SK-N-SH (cell line): ENCODE measurements around the gene FAM120A. TPM values are rescaled to one million over a fixed set of nuclear protein-coding genes. Genes with fewer than 3 reads are reported as not detected.

ENCODE experiments used
- CTCF ChIA-PET: fragments of 300-600, 350-600 bp; formaldehyde crosslinking; extraction: SDS; loops from one replicate; lab custom pipeline; 2021; lab: Yijun Ruan, JAX
- POLR2A ChIA-PET: fragments of 350-600 bp; sonication (Branson Sonifier 250); formaldehyde crosslinking; extraction: SDS; loops from one replicate; lab custom pipeline; 2020; ENCODE audit warnings: antibody characterized with exemption, inconsistent platforms; lab: Yijun Ruan, JAX
- DNase-seq: peaks from one replicate; pipeline ENCODE4 v3.0.0; 2012
- H2AFZ ChIP-seq: fragments of 200-600 bp; sonication (generic); 2 replicates; pipeline ENCODE4 v1.8.1; 2016; ENCODE audit warnings: antibody characterized with exemption, mild to moderate bottlenecking, low read depth
- H3F3A ChIP-seq: fragments of 200-600 bp; sonication (generic); replicated peaks from 2 replicates; pipeline ENCODE3; 2016; ENCODE audit warnings: antibody characterized with exemption, mild to moderate bottlenecking; ENCODE audit not compliant: insufficient read depth
- H3K27ac ChIP-seq, 2 experiments: fragments of 200-500 bp in 1 of 2; fragments of 200-600 bp in 1 of 2; sonication (Bioruptor generic) in 1 of 2; sonication (generic), shearing (Covaris generic) in 1 of 2; 2 replicates each; pipeline versions ENCODE4 v1.5.1 to v1.6.1; 2014 to 2016; ENCODE audit warnings: low read depth in 2 of 2, inconsistent platforms in 1 of 2, low read length in 1 of 2, mild to moderate bottlenecking in 1 of 2, mixed read lengths in 1 of 2
- H3K27me3 ChIP-seq: fragments of 200-600 bp; sonication (generic), shearing (Covaris generic); 2 replicates; pipeline ENCODE4 v1.6.1; 2016; ENCODE audit warnings: mixed run types; ENCODE audit not compliant: insufficient read depth
- H3K36me3 ChIP-seq, 2 experiments: fragments of 200-500 bp in 1 of 2; fragments of 200-600 bp in 1 of 2; sonication (Bioruptor generic) in 1 of 2; sonication (generic) in 1 of 2; replicated peaks in 1 of 2; 2 replicates each; pipeline versions ENCODE3 to v1.5.1; 2014 to 2016; ENCODE audit warnings: low read length in 1 of 2, mild to moderate bottlenecking in 1 of 2; ENCODE audit not compliant: insufficient read depth in 2 of 2, control insufficient read depth in 1 of 2
- H3K4me1 ChIP-seq, 2 experiments: fragments of 200-500 bp in 1 of 2; fragments of 200-600 bp in 1 of 2; sonication (Bioruptor generic) in 1 of 2; sonication (generic), shearing (Covaris generic) in 1 of 2; 2 replicates each; pipeline versions ENCODE4 v1.5.1 to v1.6.1; 2014 to 2016; ENCODE audit warnings: low read depth in 1 of 2, low read length in 1 of 2, mixed run types in 1 of 2; ENCODE audit not compliant: insufficient read depth in 2 of 2, control insufficient read depth in 1 of 2
- H3K4me2 ChIP-seq: fragments of 200-600 bp; sonication (generic), shearing (Covaris generic); 2 replicates; pipeline ENCODE4 v1.6.1; 2017; ENCODE audit warnings: mixed run types
- H3K4me3 ChIP-seq, 2 experiments: fragments of 200-500 bp in 1 of 2; fragments of 200-600 bp in 1 of 2; sonication (Bioruptor generic) in 1 of 2; sonication (generic), shearing (Covaris generic) in 1 of 2; 2 replicates each; pipeline versions ENCODE4 v1.5.1 to v1.8.1; 2014 to 2016; ENCODE audit warnings: low read depth in 2 of 2, inconsistent platforms in 1 of 2, low read length in 1 of 2, mild to moderate bottlenecking in 1 of 2, mixed read lengths in 1 of 2, moderate library complexity in 1 of 2
- H3K79me2 ChIP-seq: fragments of 200-600 bp; sonication (generic); 2 replicates; pipeline ENCODE4 v1.8.1; 2017; ENCODE audit warnings: mild to moderate bottlenecking; ENCODE audit not compliant: insufficient read depth
- H3K9ac ChIP-seq: fragments of 200-600 bp; sonication (generic); 2 replicates; pipeline ENCODE4 v1.6.1; 2017; ENCODE audit warnings: mixed run types
- H3K9me2 ChIP-seq: fragments of 200-600 bp; sonication (generic); 2 replicates; pipeline ENCODE4 v1.6.1; 2017; ENCODE audit warnings: mixed run types
- H3K9me3 ChIP-seq: fragments of 200-600 bp; sonication (generic); 2 replicates; pipeline ENCODE4 v1.6.1; 2017; ENCODE audit warnings: mixed run types, mild to moderate bottlenecking, moderate library complexity
- H4K20me1 ChIP-seq: fragments of 200-600 bp; sonication (generic); 2 replicates; pipeline ENCODE4 v1.6.1; 2017; ENCODE audit warnings: mild to moderate bottlenecking, mixed run types; ENCODE audit not compliant: insufficient read depth
- CTCF ChIP-seq: fragments of 200-600 bp; sonication (generic); IDR thresholded peaks from 2 replicates; pipeline ENCODE4 v1.6.1; 2017; ENCODE audit warnings: antibody characterized with exemption, mild to moderate bottlenecking, moderate library complexity
- ELF1 ChIP-seq: IDR thresholded peaks from 2 replicates; pipeline ENCODE4 v1.4.0; 2012
- FOSL2 ChIP-seq: IDR thresholded peaks from 2 replicates; pipeline ENCODE4 v1.4.0; 2012; ENCODE audit warnings: low read depth, mild to moderate bottlenecking, moderate library complexity, borderline replicate concordance
- FOXM1 ChIP-seq: IDR thresholded peaks from 2 replicates; pipeline ENCODE4 v1.4.0; 2012; ENCODE audit warnings: low read depth, mild to moderate bottlenecking
- GABPA ChIP-seq: IDR thresholded peaks from 2 replicates; pipeline ENCODE4 v1.4.0; 2012; ENCODE audit warnings: low read depth, mild to moderate bottlenecking
- GATA2 ChIP-seq: sonication (generic); formaldehyde crosslinking; IDR thresholded peaks from 2 replicates; pipeline ENCODE4 v1.5.0; 2020; ENCODE audit warnings: mild to moderate bottlenecking, missing genetic modification reagents
- JUND ChIP-seq: IDR thresholded peaks from 2 replicates; pipeline ENCODE4 v1.4.0; 2012
- MEF2A ChIP-seq: IDR thresholded peaks from 2 replicates; pipeline ENCODE4 v1.4.0; 2012; ENCODE audit warnings: low read depth, borderline replicate concordance
- POLR2AphosphoS5 ChIP-seq: IDR thresholded peaks from 2 replicates; pipeline ENCODE4 v1.6.1; 2012; ENCODE audit warnings: low read depth, low read length
- RAD21 ChIP-seq: IDR thresholded peaks from 2 replicates; pipeline ENCODE4 v1.6.1; 2012; ENCODE audit warnings: mild to moderate bottlenecking, low read length
- REST ChIP-seq: IDR thresholded peaks from 2 replicates; pipeline ENCODE4 v1.6.1; 2012; ENCODE audit warnings: mild to moderate bottlenecking, low read depth, low read length, moderate library complexity
- RFX5 ChIP-seq: IDR thresholded peaks from 2 replicates; pipeline ENCODE4 v1.6.1; 2012; ENCODE audit warnings: mild to moderate bottlenecking, improper control_type of control experiment, low read length
- RXRA ChIP-seq: IDR thresholded peaks from 2 replicates; pipeline ENCODE4 v1.4.0; 2012; ENCODE audit warnings: low read depth, mild to moderate bottlenecking, borderline replicate concordance
- SMC3 ChIP-seq: IDR thresholded peaks from 2 replicates; pipeline ENCODE4 v1.6.1; 2012; ENCODE audit warnings: low read depth, low read length, improper control_type of control experiment
- TAF1 ChIP-seq: IDR thresholded peaks from 2 replicates; pipeline ENCODE4 v1.6.1; 2012; ENCODE audit warnings: low read depth, mild to moderate bottlenecking, low read length, moderate library complexity, borderline replicate concordance
- TCF12 ChIP-seq: IDR thresholded peaks from 2 replicates; pipeline ENCODE4 v1.4.0; 2012
- YY1 ChIP-seq: IDR thresholded peaks from 2 replicates; pipeline ENCODE4 v1.4.0; 2012; ENCODE audit warnings: low read depth, mild to moderate bottlenecking
- WGBS: methylation state at CpG from one replicate; pipeline ENCODE4 v1.1.6; 2017; ENCODE audit warnings: low lambda C conversion rate; 5-methylcytosine and 5-hydroxymethylcytosine counted together
- polyA plus RNA-seq, 3 experiments: library from polyadenylated mRNA; depleted of rRNA; stranded (reverse); fragments of >200 nt; gene quantifications; 2 replicates each; pipeline ENCODE4 v1.2.3, GENCODE V29; 2012
- TF ChIP-seq, protein P1 (sequence below): fragments of 150-350 bp; IDR thresholded peaks from 2 replicates; pipeline ENCODE4 v1.6.1; 2016; ENCODE audit warnings: mild to moderate bottlenecking, low read depth, low read length
- TF ChIP-seq, protein P2 (sequence below): IDR thresholded peaks from 2 replicates; pipeline ENCODE4 v1.4.0; 2012; ENCODE audit warnings: low read depth
- TF ChIP-seq, protein P3 (sequence below): fragments of 150-350 bp; IDR thresholded peaks from 2 replicates; pipeline ENCODE4 v1.6.1; 2017; ENCODE audit warnings: antibody characterized with exemption, low read length, low read depth, borderline replicate concordance
- TF ChIP-seq, protein P4 (sequence below): IDR thresholded peaks from 2 replicates; pipeline ENCODE4 v1.4.0; 2012; ENCODE audit warnings: low read depth, borderline replicate concordance

FAM120A gene
- polyA plus RNA-seq, 1 of the 3 experiments (the other 2 are of a cell fraction) = 58.6 TPM

DNA sequence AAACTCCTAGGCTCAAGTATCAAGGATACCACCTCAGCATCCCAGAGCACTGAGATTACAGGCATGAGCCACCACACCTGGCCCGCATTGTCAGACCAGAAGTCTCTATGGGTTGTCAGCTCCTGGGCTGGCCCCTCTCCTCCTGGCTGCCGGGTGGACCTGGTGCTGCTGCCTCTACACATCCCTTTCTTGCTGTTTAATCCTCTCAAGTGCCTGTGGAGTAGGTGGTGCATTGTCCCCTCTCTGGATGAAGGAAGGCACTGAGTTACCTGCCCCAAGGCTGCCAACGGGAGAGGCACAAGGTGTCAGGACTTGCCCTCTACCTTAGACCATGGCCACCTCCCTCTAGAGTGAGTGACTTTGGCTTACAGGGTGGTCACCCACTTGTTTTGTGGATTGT lies 162.3 kb downstream of the FAM120A start (continued):
- TF ChIP-seq, protein P1, sequence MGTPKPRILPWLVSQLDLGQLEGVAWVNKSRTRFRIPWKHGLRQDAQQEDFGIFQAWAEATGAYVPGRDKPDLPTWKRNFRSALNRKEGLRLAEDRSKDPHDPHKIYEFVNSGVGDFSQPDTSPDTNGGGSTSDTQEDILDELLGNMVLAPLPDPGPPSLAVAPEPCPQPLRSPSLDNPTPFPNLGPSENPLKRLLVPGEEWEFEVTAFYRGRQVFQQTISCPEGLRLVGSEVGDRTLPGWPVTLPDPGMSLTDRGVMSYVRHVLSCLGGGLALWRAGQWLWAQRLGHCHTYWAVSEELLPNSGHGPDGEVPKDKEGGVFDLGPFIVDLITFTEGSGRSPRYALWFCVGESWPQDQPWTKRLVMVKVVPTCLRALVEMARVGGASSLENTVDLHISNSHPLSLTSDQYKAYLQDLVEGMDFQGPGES = no peak
- TF ChIP-seq GATA2 (CRISPR knock-in tag) (no peak), JUND (no peak), CTCF (no peak), TCF12 (no peak), GABPA (no peak), MEF2A (no peak), FOSL2 (no peak)
- TF ChIP-seq, protein P2, sequence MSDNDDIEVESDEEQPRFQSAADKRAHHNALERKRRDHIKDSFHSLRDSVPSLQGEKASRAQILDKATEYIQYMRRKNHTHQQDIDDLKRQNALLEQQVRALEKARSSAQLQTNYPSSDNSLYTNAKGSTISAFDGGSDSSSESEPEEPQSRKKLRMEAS = no peak
- TF ChIP-seq, all 33 proteins: peak for 0

- Histone ChIP-seq H3K9me3 (no peaks in the 10 kb centered on the region), H3F3A (no peaks in the 10 kb centered on the region), H3K79me2 (peaks cover 30% of the 10 kb centered on the region; the same call in 1 of the 2 replicates), H3K4me1 (no peaks in the 10 kb centered on the region; a peak in 1 of 4 replicates), H3K9me2 (no peaks in the 10 kb centered on the region), H3K4me2 (no peak overlapping the region), H3K27ac (no peak overlapping the region), H3K36me3 (peaks cover 0 to 6% of the 10 kb centered on the region in 2 experiments), H3K27me3 (no peaks in the 10 kb centered on the region), H3K4me3 (no peak overlapping the region), H3K9ac (no peak overlapping the region), H4K20me1 (peaks cover 16% of the 10 kb centered on the region; the same call in 1 of the 2 replicates), H2AFZ (no peak overlapping the region)
- no peak for TF ChIP-seq GABPA
- TF ChIP-seq, protein P3, sequence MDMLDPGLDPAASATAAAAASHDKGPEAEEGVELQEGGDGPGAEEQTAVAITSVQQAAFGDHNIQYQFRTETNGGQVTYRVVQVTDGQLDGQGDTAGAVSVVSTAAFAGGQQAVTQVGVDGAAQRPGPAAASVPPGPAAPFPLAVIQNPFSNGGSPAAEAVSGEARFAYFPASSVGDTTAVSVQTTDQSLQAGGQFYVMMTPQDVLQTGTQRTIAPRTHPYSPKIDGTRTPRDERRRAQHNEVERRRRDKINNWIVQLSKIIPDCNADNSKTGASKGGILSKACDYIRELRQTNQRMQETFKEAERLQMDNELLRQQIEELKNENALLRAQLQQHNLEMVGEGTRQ = no peak
- no peak for TF ChIP-seq FOXM1
- TF ChIP-seq ELF1 = no peak
- TF ChIP-seq CTCF = no peak
- no peak for TF ChIP-seq POLR2AphosphoS5
- no peak for TF ChIP-seq SMC3
- no peak for TF ChIP-seq JUND
- TF ChIP-seq YY1 = no peak
- TF ChIP-seq RFX5 = no peak
- no peak for TF ChIP-seq TAF1
- no peak for TF ChIP-seq RXRA
- TF ChIP-seq REST = no peak
- no peak for TF ChIP-seq RAD21
- TF ChIP-seq, protein P4, sequence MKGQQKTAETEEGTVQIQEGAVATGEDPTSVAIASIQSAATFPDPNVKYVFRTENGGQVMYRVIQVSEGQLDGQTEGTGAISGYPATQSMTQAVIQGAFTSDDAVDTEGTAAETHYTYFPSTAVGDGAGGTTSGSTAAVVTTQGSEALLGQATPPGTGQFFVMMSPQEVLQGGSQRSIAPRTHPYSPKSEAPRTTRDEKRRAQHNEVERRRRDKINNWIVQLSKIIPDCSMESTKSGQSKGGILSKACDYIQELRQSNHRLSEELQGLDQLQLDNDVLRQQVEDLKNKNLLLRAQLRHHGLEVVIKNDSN = no peak
- POLR2A ChIA-PET = no interaction called here
- CTCF ChIA-PET = no interaction called here
- WGBS = 87% methylated on average over 5 of the region's 5 CpGs
- no peak for DNase-seq
Measured at GRCh38 chr9:93614830-93615468, 163.5 kb downstream of the FAM120A start.
